Hair follicle dermal papilla cell (primary cell): ENCODE measurements around the gene MAPK14. TPM values are rescaled to one million over a fixed set of nuclear protein-coding genes. Genes with fewer than 3 reads are reported as not detected.

Experiments
- total RNA-seq: library from RNA; depleted of rRNA; stranded (reverse); fragments of >200 nt; gene quantifications from 2 replicates; pipeline ENCODE4 v1.2.3, GENCODE V29; 2012

Gene MAPK14
- total RNA-seq: 74.4 and 89.4 TPM in 2 replicates

DNA sequence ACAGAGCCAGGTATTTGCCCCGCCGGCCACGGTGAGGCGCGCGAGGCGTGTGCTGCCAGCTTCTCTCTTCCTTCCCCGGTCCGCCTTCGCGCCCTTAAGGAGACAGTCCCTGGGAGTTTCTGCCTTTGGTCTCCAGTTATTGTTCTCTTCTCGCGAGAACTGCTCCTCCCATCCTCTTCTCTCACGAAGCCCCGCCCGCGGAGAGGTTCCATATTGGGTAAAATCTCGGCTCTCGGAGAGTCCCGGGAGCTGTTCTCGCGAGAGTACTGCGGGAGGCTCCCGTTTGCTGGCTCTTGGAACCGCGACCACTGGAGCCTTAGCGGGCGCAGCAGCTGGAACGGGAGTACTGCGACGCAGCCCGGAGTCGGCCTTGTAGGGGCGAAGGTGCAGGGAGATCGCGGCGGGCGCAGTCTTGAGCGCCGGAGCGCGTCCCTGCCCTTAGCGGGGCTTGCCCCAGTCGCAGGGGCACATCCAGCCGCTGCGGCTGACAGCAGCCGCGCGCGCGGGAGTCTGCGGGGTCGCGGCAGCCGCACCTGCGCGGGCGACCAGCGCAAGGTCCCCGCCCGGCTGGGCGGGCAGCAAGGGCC, at the start of gene MAPK14:
Gene MAPK14, plus strand, starts transcription at position 308 of the 587 bp plus-strand sequence. CDS start 350 bp downstream, outside the sequence.

DNA sequence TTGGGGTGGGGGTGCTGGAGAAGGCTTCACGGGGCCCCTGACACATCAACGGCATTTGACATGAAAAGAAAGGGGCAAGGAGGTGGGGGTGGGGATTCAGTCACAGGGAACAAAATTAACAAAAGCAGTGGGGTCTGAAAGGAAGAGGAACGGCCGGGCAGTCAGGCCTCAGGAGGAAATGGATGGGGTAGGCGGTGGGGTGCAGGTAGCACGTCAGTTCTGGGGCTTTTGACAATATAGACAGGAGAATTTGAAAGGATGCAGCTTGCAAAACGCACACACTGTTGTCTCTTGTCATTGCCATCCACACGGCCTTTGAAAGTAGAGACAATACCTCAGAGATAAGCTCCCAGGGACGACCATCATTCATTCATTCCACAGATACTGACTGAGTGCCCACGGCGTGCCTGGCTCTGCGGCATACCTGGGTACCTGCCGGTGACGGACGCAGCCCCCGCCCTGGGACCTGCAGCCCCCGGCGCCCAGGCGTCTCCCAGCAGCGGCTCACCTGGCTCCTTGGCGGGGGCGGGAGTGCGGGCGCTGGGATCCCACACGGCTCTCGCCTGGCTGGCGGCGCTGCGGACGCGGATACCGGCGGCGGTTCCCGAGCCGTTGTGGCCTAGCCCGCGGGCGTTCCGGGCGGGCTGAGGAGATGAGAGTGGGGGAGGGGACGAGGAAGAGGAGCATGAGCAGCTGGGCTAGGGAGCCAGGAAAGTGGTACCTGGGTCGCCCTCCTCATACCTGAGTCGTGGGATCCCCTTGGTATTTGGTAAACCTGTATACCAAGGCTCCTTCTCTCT, 3.4 kb upstream of the MAPK14 start, which contains the start of gene SLC26A8:
Gene SLC26A8, minus strand, starts transcription at position 646 of the 800 bp plus-strand sequence. CDS start 4,934 bp downstream, outside the sequence.

DNA sequence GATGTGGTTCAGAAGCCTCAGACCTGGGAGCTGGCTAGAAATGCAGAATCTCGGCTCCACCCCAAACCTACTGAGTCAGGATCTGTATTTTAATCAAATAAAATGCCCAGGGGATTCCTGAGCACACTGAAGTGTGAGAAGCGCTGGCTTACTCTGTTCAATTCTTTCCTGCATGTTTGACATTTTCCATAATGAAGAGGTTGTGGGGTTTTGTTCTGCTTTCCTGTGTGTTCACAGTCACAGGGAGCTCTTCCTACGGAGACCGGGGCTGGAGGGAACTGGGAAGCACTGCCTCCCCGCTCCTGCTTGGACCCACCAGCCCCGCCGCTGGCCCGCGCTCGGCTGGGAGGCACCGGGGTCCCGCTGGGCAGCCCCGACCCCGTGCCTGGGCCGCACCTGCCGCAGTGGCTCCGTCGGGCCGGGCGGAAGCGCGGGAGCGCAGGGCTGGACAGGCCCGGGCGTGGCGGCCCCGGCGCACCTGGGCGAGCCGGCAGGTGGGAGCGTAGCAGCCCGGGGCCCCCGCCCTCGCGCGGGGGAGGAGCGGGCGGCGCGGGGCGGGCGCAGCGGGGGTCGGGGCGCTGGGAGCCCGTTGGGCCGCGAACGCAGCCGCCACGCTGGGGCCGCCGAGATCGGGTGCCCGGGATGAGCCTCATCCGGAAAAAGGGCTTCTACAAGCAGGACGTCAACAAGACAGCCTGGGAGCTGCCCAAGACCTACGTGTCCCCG, 102.5 kb downstream of the MAPK14 start, which contains the start of gene MAPK13:
Gene MAPK13, plus strand, starts transcription at position 573 of the 726 bp plus-strand sequence. Its CDS starts 70 bp downstream, at position 643.

Other genes with a start within 250 kb of the MAPK14 start
- gene CLPSL1, start 246.8 kb upstream of the MAPK14 start, total RNA-seq: not detected in 2 replicates
- not detected in 2 replicates for gene CLPS, start 230.5 kb upstream of the MAPK14 start, total RNA-seq
- gene LHFPL5, start 222.5 kb upstream of the MAPK14 start, total RNA-seq: not detected in 2 replicates
- gene SRPK1, start 106.7 kb upstream of the MAPK14 start, total RNA-seq: 35.9 and 44.0 TPM in 2 replicates
- not detected in 2 replicates for gene SLC26A8, start 3.2 kb upstream of the MAPK14 start, total RNA-seq
- gene MAPK13, start 102.7 kb downstream of the MAPK14 start, total RNA-seq: 2.8 and 4.1 TPM in 2 replicates
- gene BRPF3, start 168.9 kb downstream of the MAPK14 start, total RNA-seq: 16.9 and 28.4 TPM in 2 replicates
- gene PNPLA1, start 242.3 kb downstream of the MAPK14 start, total RNA-seq: not detected in 2 replicates